GM12892 (cell line): Measurements from ENCODE around the gene ARHGAP22.

ENCODE experiments used
- POLR2A ChIP-seq: IDR thresholded peaks from 2 replicates; pipeline ENCODE4 v1.6.1; 2011; ENCODE audit warnings: low read depth, low read length, control low read depth
- POLR2AphosphoS5 ChIP-seq: IDR thresholded peaks from 2 replicates; pipeline ENCODE4 v1.6.1; 2011; ENCODE audit warnings: low read depth, low read length, control low read depth

DNA sequence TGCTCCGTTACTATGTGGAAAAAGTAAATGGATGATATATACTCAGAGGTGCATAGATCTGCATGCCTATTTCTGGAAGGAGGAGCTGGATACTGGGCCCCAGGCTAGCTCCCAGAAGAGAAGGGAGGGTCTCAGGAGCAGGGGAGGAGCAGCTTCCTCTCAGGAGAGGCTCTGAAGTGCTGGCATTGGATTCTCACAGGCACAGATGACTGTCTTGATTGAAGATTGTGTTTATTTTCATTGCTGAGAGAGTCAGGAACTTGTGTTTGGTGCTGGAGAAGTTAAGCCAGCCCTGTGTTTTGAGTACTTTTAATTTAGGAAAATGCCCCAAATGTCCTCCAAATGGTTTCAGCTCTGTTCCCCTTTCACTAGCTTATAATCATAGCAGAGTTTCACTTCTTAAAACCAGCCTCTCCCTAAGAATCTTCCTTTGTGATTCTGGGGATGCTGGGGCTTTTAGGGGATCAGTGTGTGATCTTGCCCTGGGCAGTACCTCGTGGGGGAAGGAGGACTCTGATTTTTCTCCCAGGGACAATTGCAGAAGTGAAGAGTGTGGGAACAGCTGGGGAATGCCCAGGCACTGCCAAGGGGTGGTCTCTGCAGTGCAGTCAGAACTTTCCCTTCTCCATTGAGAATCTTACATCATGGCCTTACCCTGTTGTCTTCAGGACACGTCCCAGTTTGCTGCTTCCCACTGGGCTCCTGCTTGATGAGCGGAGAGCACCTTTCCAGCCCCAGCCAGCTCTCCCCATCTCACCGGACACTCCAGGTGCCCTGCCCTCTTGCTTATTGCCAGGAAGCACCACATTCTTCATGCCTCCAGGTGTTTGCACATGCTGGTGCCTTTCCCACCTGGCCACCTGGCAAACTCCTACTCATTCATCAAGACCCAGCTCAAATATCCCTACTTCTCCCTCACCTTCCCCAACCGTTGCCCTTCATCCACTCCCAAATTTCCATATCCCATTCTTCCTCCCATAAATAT lies 102.8 kb downstream of the ARHGAP22 start:
- TF ChIP-seq POLR2A (no peak), POLR2AphosphoS5 (no peak)
